GM12872 (cell line): ENCODE results near the gene NTRK2.
A peak's percentile ranks its signal among the peaks of the same experiment; 100 is the strongest.

Experiments
- CTCF ChIP-seq: IDR thresholded peaks from 3 replicates; pipeline ENCODE4 v1.5.1; 2011; ENCODE audit warnings: low read depth, mild to moderate bottlenecking, low read length, moderate library complexity; ENCODE audit not compliant: insufficient read depth

The NTRK2 gene

GRCh38 chr9:84780385-84780784, 110.9 kb downstream of the NTRK2 start:
- TF ChIP-seq CTCF: no peak

GRCh38 chr9:84781458-84781857, 111.9 kb downstream of the NTRK2 start:
- TF ChIP-seq CTCF: peak; percentile 46

GRCh38 chr9:84781931-84782866, 112.7 kb downstream of the NTRK2 start:
- TF ChIP-seq CTCF: no peak

- TF ChIP-seq CTCF: 0 out of 3 replicates have a peak, but pooled peaks have one; percentile 3
These were observed 116.4 kb downstream of the NTRK2 start for GRCh38 chr9:84785792-84786547.

GRCh38 chr9:84788803-84789462, 119.4 kb downstream of the NTRK2 start:
- TF ChIP-seq CTCF: no peak

- TF ChIP-seq CTCF: no peak
These were observed 119.9 kb downstream of the NTRK2 start for GRCh38 chr9:84789463-84789830.

GRCh38 chr9:84791643-84792042, 122.1 kb downstream of the NTRK2 start:
- TF ChIP-seq CTCF: no peak
